HT1080 (cell line): ENCODE results near the gene PLA2G6. TPM values are rescaled to one million over a fixed set of nuclear protein-coding genes. Genes with fewer than 3 reads are reported as not detected.

Experiments
- DNase-seq: peaks from one replicate; pipeline ENCODE4 v3.0.0-alpha.2; 2015; ENCODE audit warnings: low read depth
- total RNA-seq: library from RNA; depleted of rRNA; stranded (reverse); fragments of >200 nt; shearing (Covaris generic); gene quantifications from 2 replicates; pipeline ENCODE4 v1.2.3, GENCODE V29; 2014

The PLA2G6 gene
- total RNA-seq, 1 experiment from 2014 or later = 2.9 TPM

DNA sequence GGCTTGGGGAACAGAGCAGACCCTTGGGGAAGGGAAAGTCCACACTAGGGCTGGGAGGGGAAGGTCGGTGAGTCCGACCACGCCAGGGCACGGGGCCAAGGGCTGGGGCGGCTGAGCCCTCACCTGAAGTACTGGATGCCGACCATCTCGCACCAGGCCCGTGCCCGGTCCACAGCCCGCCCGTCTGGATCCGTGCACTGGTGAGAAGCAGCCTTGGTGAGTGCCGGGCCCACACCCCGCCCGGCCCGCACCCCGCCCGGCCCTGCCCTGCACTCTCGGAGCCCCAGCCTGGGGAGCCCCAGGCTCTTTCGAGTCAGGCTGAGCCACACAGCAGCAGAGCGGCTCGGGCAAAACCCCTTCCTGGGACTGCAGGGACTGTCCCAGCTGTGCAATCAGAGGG is 69.2 kb downstream of the PLA2G6 start:
- DNase-seq = no peak

DNA sequence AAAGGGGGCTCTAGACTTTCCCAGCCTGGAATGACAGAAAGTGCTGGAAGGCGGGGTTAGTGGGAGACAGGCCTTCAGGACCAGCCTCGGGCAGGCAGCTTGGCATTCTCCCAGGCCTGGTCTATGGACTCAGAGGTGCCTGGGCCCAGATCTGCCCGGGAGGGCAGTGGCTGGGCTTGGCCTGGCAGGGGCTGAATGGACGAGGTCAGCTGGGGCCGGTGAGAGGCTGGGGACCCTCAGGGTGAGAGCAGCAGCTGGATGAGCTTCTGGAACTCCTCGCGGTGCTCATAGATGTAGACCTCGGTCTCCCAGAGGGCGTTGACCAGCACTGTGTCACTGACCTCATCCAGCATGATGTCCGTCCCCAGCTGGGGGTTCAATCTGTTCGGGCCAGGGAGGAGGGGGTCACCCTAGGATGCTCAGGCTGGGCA is 69.7 kb downstream of the PLA2G6 start:
- DNase-seq = no peak

GRCh38 chr22:38110863-38111852 is 70.5 kb downstream of the PLA2G6 start:
- no peak for DNase-seq

GRCh38 chr22:38110008-38110862 is 71.4 kb downstream of the PLA2G6 start, which contains the start of gene BAIAP2L2:
Gene BAIAP2L2 (minus strand): TSS chr22:38110684. CDS start chr22:38110525, 159 bp downstream.
- no peak for DNase-seq

DNA sequence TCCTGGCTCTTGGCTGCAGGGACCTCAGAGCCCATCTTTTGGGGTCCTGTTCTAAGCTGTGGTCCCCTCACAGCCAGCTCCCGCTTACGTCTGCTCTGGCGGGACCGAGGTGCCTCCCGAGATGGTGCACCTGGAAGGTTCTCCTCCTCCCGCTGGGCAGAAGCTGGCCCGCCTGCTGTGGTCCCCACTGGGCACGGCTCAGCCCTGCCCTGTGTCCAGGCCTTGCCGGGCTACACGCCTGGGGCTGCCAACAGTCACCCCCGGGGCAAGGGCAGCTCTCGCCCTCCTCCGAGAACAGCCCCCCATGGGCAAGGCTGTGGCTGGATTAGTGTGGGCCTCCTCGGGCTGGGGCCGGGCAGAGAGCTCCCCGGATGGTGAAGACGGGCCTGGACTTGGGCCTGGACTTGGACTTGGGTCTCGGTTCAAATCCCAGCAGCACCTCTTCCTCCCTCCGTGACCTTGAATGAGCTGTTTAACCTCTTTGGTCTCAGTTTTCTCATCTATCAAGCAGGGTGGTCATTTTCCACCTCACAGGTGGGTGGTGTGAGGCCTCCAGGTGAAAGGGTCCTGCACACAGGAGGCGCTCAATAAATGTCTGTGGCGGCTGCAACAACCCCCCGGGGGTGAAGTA is 72.1 kb downstream of the PLA2G6 start:
- DNase-seq = no peak

GRCh38 chr22:38108561-38109319 is 72.9 kb downstream of the PLA2G6 start:
- no peak for DNase-seq

- DNase-seq = no peak
Measured at GRCh38 chr22:38107692-38108515, 73.7 kb downstream of the PLA2G6 start.

DNA sequence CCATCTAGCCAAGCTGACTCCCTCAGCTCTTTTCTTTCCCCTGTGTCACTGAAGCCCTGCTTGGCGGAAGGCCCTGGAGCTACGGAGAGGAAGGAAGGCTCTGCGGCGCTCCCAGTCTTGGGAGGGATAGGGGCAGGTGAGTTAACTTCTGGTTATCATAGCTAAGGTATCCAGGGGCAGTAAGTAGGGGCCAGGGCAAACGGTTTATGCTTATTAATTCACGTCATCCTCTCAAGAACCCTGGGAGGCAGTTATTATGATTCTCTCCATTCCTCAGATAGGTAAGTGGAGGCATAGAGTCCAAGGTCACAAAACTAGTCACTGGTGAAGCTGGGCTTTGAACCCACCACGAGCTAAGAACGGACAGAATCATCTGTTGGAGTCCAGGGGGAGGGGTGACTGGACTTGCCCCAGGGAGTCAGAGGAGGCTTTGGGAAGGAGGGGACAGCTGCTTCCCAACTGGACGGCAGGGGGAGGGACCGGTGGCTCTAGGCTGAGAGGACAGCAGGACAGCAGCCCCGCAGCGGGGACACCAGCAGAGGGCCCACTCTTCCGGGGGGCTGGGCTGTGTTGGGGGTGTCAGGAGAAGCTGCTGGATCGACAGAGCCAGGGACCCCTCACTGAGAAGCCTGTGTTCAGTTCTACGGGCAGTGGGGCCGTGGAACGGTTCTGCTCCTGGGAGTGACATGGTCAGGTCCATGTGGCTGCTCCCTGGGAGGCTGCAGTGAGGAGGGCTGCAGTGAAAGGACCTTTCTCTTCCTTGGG is 74.6 kb downstream of the PLA2G6 start:
- DNase-seq = no peak

DNA sequence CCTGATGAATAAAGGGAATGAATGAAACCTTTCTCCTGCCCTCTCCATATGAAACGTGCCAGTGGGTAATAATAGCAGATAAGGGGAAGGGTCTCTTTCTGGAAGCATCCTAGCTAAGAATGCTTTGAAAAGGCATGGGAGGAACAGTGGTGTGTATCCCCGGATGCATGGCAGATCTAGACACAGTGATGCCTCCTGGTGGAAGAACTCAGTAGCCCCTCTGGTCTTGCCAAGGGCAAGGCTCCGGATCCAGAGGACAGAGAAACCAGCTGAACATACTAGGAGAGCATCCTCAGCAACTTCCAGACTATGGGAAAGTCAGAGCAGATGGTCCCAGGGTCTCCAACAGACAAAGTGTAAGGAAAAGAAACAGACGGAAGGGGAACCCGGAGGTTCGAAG is 77.5 kb downstream of the PLA2G6 start:
- DNase-seq = peak; percentile 19

GRCh38 chr22:38103641-38104040 is 78.0 kb downstream of the PLA2G6 start:
- no peak for DNase-seq

DNA sequence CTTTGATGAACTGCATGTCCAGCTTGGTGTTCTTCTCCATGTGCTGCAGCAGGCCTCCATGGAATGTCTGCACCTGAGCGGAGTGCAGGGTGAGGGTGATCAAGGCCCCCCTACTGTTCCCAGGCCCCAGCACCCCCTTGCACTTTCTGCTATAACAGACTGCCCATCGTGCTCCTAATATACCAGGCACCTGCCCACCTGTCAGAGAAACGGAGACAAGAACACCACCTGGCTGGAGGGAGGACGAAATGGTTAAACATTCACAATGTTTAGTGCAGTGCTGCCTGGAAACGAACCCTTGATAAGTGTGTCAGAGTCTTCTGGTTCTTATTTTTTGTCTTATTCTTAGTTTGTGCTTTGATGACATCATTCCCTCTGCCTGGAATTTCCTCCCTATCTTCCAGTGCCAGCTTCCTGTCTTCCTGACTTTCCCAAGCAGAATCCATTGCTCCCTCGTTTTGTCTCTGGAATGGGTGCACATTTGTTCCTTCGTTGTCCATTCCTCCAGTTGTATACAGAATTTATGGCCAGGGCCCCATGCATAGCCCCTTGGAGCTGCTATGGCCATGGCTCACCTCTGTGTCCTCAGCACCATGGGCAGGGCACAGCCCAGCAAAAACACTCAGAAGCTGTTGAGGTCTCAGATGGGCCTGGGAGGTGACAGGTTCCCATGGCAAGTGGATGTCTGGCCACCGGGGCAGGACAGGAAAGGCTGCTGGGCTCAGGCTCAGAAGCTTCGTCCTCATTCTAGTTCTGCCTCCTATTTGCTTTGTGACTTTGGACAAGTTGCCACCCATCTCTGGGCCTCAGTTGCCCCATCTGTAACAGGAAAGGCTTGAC is 83.0 kb downstream of the PLA2G6 start:
- DNase-seq = peak; percentile 71

GRCh38 chr22:38097557-38098409 is 83.8 kb downstream of the PLA2G6 start:
- no peak for DNase-seq

DNA sequence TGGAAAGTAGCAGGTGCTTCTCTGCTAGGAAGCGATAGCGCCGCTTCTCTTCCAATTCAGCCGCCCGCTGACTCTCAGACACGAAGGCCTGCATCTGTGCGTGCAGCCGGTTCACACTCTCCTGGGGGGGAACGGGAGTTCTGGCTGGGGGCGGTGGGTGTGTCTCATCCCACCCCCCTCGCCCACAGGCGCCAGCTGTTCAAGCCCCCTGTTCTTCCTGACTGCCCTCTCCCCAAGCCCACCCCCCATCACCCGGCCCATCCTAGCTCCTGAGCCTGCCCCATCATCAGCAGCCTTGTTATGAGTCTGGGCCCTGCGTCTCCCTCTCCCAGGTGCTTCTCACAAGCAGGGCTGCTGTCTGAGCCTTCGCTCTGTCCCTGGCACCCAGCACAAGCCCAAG is 84.6 kb downstream of the PLA2G6 start:
- DNase-seq = no peak

GRCh38 chr22:38089474-38089851 is 92.2 kb downstream of the PLA2G6 start:
- DNase-seq = no peak

DNA sequence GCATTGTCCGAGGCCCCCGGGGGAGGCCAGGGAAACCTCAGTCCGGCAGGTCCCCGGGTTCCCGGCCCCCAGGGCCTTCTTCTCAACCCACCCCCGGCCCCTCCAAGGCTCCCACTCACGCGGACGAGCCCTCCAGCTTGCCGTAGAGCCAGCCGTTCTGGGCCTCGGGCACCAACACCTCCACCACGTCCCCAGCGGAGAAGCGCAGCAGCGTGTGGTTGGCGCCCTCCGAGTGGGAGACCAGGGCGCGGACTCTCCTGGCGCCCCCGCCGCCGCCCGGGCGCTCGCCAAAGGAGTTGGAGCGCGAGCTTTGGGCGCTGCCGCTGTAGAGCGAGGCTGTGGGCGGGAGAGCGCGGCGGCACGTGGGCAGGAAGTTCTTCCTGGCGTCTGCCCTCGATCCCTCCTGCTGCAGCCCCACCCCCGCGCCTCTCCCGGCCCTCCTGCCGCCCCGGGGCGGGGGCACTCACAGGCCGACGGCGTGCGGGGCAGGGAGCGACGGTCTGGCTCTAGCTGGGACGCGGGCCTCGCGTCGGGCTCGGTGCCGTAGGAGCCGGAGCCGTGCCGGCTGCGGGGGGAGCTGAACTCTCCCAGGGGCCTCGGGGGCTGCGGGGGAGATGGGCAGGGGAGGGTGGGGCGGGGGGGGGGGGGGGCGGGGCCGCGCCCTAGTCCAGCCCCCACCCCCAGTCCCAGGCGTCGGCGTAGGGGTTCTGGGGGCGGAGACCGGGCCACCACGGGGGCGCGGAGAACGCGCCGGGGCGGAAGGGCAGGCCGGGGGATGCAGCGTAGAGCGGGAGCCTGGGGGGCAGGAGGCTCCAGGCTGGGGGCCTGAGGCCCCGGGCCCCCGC is 92.8 kb downstream of the PLA2G6 start:
- no peak for DNase-seq

- DNase-seq = no peak
Measured at GRCh38 chr22:38087855-38088254, 93.8 kb downstream of the PLA2G6 start.
